Neural progenitor cell (in vitro differentiated cells): ENCODE results near the gene VSIG10. TPM values are rescaled to one million over a fixed set of nuclear protein-coding genes. Genes with fewer than 3 reads are reported as not detected.

Source experiments
- DNase-seq: peaks from one replicate; pipeline ENCODE4 v3.0.0-alpha.2; 2016; ENCODE audit warnings: low spot score
- H2AFZ ChIP-seq: fragments of 200-600 bp; sonication (generic); replicated peaks from 2 replicates; pipeline ENCODE4 v1.6.1; 2016; ENCODE audit warnings: antibody characterized with exemption
- H3F3A ChIP-seq: fragments of 200-600 bp; sonication (generic); 2 replicates; pipeline ENCODE4 v1.6.1; 2016; ENCODE audit warnings: antibody characterized with exemption, low read depth
- H3K27ac ChIP-seq: fragments of 200-600 bp; sonication (generic); 2 replicates; pipeline ENCODE4 v1.5.1; 2016; ENCODE audit warnings: mild to moderate bottlenecking
- H3K27me3 ChIP-seq: fragments of 200-600 bp; sonication (generic); 2 replicates; pipeline ENCODE4 v1.6.1; 2016; ENCODE audit warnings: mild to moderate bottlenecking, moderate library complexity
- H3K36me3 ChIP-seq: fragments of 200-600 bp; sonication (generic); 2 replicates; pipeline ENCODE4 v1.5.1; 2016
- H3K4me1 ChIP-seq: fragments of 200-600 bp; sonication (generic); 2 replicates; pipeline ENCODE4 v1.6.1; 2016; ENCODE audit warnings: mixed run types
- H3K4me2 ChIP-seq: fragments of 200-600 bp; sonication (generic); 2 replicates; pipeline ENCODE4 v1.6.1; 2016
- H3K4me3 ChIP-seq: fragments of 200-600 bp; sonication (generic); 2 replicates; pipeline ENCODE4 v1.5.1; 2016
- H3K79me2 ChIP-seq: fragments of 200-600 bp; sonication (generic); 2 replicates; pipeline ENCODE4 v1.6.1; 2016; ENCODE audit warnings: low read depth
- H3K9ac ChIP-seq: fragments of 200-600 bp; sonication (generic); 2 replicates; pipeline ENCODE4 v1.6.1; 2016
- H3K9me3 ChIP-seq: fragments of 200-600 bp; sonication (generic); 2 replicates; pipeline ENCODE4 v1.5.1; 2016; ENCODE audit warnings: low read depth
- H4K20me1 ChIP-seq: fragments of 200-600 bp; sonication (generic); 2 replicates; pipeline ENCODE4 v1.6.1; 2016; ENCODE audit warnings: low read depth
- H3K27ac Mint-ChIP-seq: 3 replicates; pipeline ENCODE4 v1.8.0; 2021; ENCODE audit warnings: mixed read lengths
- H3K27me3 Mint-ChIP-seq: 2 replicates; pipeline ENCODE4 v1.8.0; 2022; ENCODE audit warnings: low read depth, mild to moderate bottlenecking, inconsistent platforms, moderate library complexity, mixed read lengths; ENCODE audit not compliant: insufficient read depth
- H3K36me3 Mint-ChIP-seq: 3 replicates; pipeline ENCODE4 v1.8.0; 2021; ENCODE audit warnings: mixed read lengths
- H3K4me1 Mint-ChIP-seq: 3 replicates; pipeline ENCODE4 v1.8.0; 2021; ENCODE audit warnings: mixed read lengths
- H3K4me3 Mint-ChIP-seq: 3 replicates; pipeline ENCODE4 v1.8.0; 2021; ENCODE audit warnings: mild to moderate bottlenecking, moderate library complexity, mixed read lengths
- H3K9me3 Mint-ChIP-seq: 3 replicates; pipeline ENCODE4 v1.8.0; 2020; ENCODE audit warnings: mixed read lengths
- CTCF ChIP-seq: fragments of 200-600 bp; sonication (generic); IDR thresholded peaks from 2 replicates; pipeline ENCODE4 v1.5.1; 2017; ENCODE audit warnings: antibody characterized with exemption, mild to moderate bottlenecking
- EZH2 ChIP-seq: fragments of 200-600 bp; sonication (generic); IDR thresholded peaks from 2 replicates; pipeline ENCODE4 v1.6.1; 2017; ENCODE audit warnings: antibody characterized with exemption, mild to moderate bottlenecking, moderate library complexity
- EZH2phosphoT487 ChIP-seq: fragments of 200-600 bp; sonication (generic); IDR thresholded peaks from 2 replicates; pipeline ENCODE4 v1.6.1; 2017; ENCODE audit warnings: antibody characterized with exemption
- total RNA-seq: library from RNA; depleted of rRNA; stranded (reverse); fragments of >200 nt; gene quantifications from 2 replicates; pipeline ENCODE4 v1.2.3, GENCODE V29; 2015; ENCODE audit warnings: low replicate concordance

The VSIG10 gene
- total RNA-seq, 1 donor from 2014 or later = 22.6 TPM

- H2AFZ ChIP-seq = no peak overlapping the region
- Mint-ChIP-seq H3K4me1 (peaks cover 26% of the 10 kb centered on the region), H3K36me3 (peaks cover 5% of the 10 kb centered on the region), H3K27me3 (peaks cover 3% of the 10 kb centered on the region), H3K9me3 (no peaks in the 10 kb centered on the region), H3K4me3 (peak overlapping the region; percentile 90), H3K27ac (no peak overlapping the region)
- no peak overlapping the region for H3K4me3 ChIP-seq
- no peak overlapping the region for H3K27ac ChIP-seq
- TF ChIP-seq CTCF = no peak
- TF ChIP-seq EZH2phosphoT487 = no peak
- TF ChIP-seq EZH2 = no peak
- H4K20me1 ChIP-seq = peaks cover 12% of the 10 kb centered on the region
- DNase-seq = no peak
- no peaks in the 10 kb centered on the region for H3K36me3 ChIP-seq
- no peak overlapping the region for H3K4me2 ChIP-seq
- peaks cover 4% of the 10 kb centered on the region for H3K4me1 ChIP-seq
- no peaks in the 10 kb centered on the region for H3K27me3 ChIP-seq
- H3K9me3 ChIP-seq = no peaks in the 10 kb centered on the region
- peaks cover 37% of the 10 kb centered on the region for H3F3A ChIP-seq
- peaks cover 67% of the 10 kb centered on the region for H3K79me2 ChIP-seq
- no peak overlapping the region for H3K9ac ChIP-seq
These were observed 44.9 kb downstream of the VSIG10 start for GRCh38 chr12:118058881-118059280.

DNA sequence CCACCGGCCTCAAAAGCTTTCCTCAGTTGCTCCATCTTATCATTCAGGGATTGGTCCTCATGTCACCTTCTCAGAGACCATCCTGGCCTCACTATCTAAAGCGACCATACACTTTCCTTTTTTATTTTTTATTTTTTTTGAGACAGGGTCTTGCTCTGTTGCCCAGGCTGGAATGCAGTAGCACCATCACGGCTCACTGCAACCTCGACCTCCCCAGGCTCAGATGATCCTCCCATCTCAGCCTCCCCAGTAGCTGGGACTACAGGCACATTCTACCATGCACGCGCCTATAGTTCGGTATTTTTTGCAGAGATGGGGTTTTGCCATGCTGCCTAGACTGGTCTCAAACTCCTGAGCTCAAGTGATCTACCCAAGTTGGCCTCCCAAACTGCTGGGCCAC, 45.6 kb downstream of the VSIG10 start:
- Histone ChIP-seq H3K9me3 (no peaks in the 10 kb centered on the region), H3K79me2 (peaks cover 63% of the 10 kb centered on the region), H4K20me1 (peaks cover 12% of the 10 kb centered on the region), H3K27ac (no peak overlapping the region), H3K4me1 (no peaks in the 10 kb centered on the region), H3K27me3 (no peaks in the 10 kb centered on the region), H3F3A (peaks cover 32% of the 10 kb centered on the region), H2AFZ (no peak overlapping the region), H3K4me2 (no peak overlapping the region), H3K4me3 (no peak overlapping the region), H3K36me3 (no peaks in the 10 kb centered on the region), H3K9ac (no peak overlapping the region)
- TF ChIP-seq EZH2phosphoT487 (no peak), CTCF (no peak), EZH2 (no peak)
- Mint-ChIP-seq H3K27ac (no peak overlapping the region), H3K4me1 (peaks cover 23% of the 10 kb centered on the region), H3K4me3 (no peak overlapping the region), H3K36me3 (peaks cover 7% of the 10 kb centered on the region), H3K27me3 (peaks cover 3% of the 10 kb centered on the region), H3K9me3 (no peaks in the 10 kb centered on the region)
- DNase-seq = no peak

GRCh38 chr12:118055865-118056773, 47.7 kb downstream of the VSIG10 start:
- Histone ChIP-seq H3K4me2 (no peak overlapping the region), H3K9ac (no peak overlapping the region), H3K4me3 (no peak overlapping the region), H3K27me3 (no peaks in the 10 kb centered on the region), H3K27ac (no peak overlapping the region), H4K20me1 (peaks cover 12% of the 10 kb centered on the region), H2AFZ (no peak overlapping the region), H3K4me1 (no peaks in the 10 kb centered on the region), H3K9me3 (no peaks in the 10 kb centered on the region), H3K79me2 (peaks cover 42% of the 10 kb centered on the region), H3F3A (peaks cover 13% of the 10 kb centered on the region), H3K36me3 (peaks cover 3% of the 10 kb centered on the region)
- TF ChIP-seq EZH2phosphoT487 (no peak), EZH2 (no peak), CTCF (no peak)
- H3K9me3 Mint-ChIP-seq = no peaks in the 10 kb centered on the region
- no peak overlapping the region for H3K27ac Mint-ChIP-seq
- no peak overlapping the region for H3K4me3 Mint-ChIP-seq
- peaks cover 5% of the 10 kb centered on the region for H3K27me3 Mint-ChIP-seq
- peaks cover 20% of the 10 kb centered on the region for H3K36me3 Mint-ChIP-seq
- DNase-seq = no peak
- H3K4me1 Mint-ChIP-seq = peaks cover 22% of the 10 kb centered on the region
